ENCODE results near the gene CLEC2B. TPM values are rescaled to one million over a fixed set of nuclear protein-coding genes. Genes with fewer than 3 reads are reported as not detected.

CLEC2B gene
- total RNA-seq, 1 donor = 16.5 TPM

GRCh38 chr12:9906873-9907272 is 37.7 kb upstream of the CLEC2B start:
- no peak overlapping the region for H3K4me3 ChIP-seq (ENCODE audit: low read depth, low read length)
- DNase-seq (ENCODE audit: low read depth) = no peak

GRCh38 chr12:9902539-9903228 is 33.5 kb upstream of the CLEC2B start:
- no peak for DNase-seq (ENCODE audit: low read depth)
- no peak for TF ChIP-seq CTCF (IDR thresholded peaks at IDR 0.05; ENCODE audit: insufficient read depth, low read length)
- no peak overlapping the region for H3K4me3 ChIP-seq (ENCODE audit: low read depth, low read length)

More at GRCh38 chr12:9906873-9907272, 37.7 kb upstream of the CLEC2B start:
- TF ChIP-seq CTCF (IDR thresholded peaks at IDR 0.05; ENCODE audit: insufficient read depth, low read length) = no peak

GRCh38 chr12:9900930-9901329 is 31.8 kb upstream of the CLEC2B start:
- no peak for TF ChIP-seq CTCF (IDR thresholded peaks at IDR 0.05; ENCODE audit: insufficient read depth, low read length)
- no peak for DNase-seq (ENCODE audit: low read depth)
- no peak overlapping the region for H3K4me3 ChIP-seq (ENCODE audit: low read depth, low read length)

GRCh38 chr12:9899209-9899608 is 30.1 kb upstream of the CLEC2B start:
- TF ChIP-seq CTCF (IDR thresholded peaks at IDR 0.05; ENCODE audit: insufficient read depth, low read length) = no peak
- DNase-seq (ENCODE audit: low read depth) = no peak
- H3K4me3 ChIP-seq (ENCODE audit: low read depth, low read length) = no peak overlapping the region

GRCh38 chr12:9897535-9897934 is 28.4 kb upstream of the CLEC2B start:
- DNase-seq (ENCODE audit: low read depth) = no peak
- no peak for TF ChIP-seq CTCF (IDR thresholded peaks at IDR 0.05; ENCODE audit: insufficient read depth, low read length)
- no peak overlapping the region for H3K4me3 ChIP-seq (ENCODE audit: low read depth, low read length)

- TF ChIP-seq CTCF (IDR thresholded peaks at IDR 0.05; ENCODE audit: insufficient read depth, low read length) = no peak
- DNase-seq (ENCODE audit: low read depth) = no peak
- H3K4me3 ChIP-seq (ENCODE audit: low read depth, low read length) = no peak overlapping the region
These were observed 26.2 kb upstream of the CLEC2B start for GRCh38 chr12:9895215-9895971.

Data from fibroblast of the aortic adventitia (primary cell).